SK-N-SH treated with all-trans-retinoic acid at 6 μM for 48 hours (cell line): ENCODE measurements around the gene CXCR5.

Experiments used
- ATAC-seq: fragments of 200-7000 bp; cut with Tn5 transposase; 3 replicates; pipeline ENCODE4 v1.9.1; 2020; ENCODE audit warnings: mild to moderate bottlenecking, moderate library complexity
- ARNTL ChIP-seq: fragments of 450-650 bp; formaldehyde crosslinking; IDR thresholded peaks from 2 replicates; pipeline ENCODE4 v1.5.0; 2020; ENCODE audit warnings: low read depth, mild to moderate bottlenecking, moderate library complexity, borderline replicate concordance
- BACH2 ChIP-seq: fragments of 250-450 bp; sonication (Bioruptor Pico); IDR thresholded peaks from 2 replicates; pipeline ENCODE4 v1.9.0; 2021; ENCODE audit warnings: mild to moderate bottlenecking, borderline replicate concordance
- CSDC2 ChIP-seq: fragments of 250-450 bp; sonication (Bioruptor Pico); IDR thresholded peaks from 2 replicates; pipeline ENCODE4 v1.5.0; 2020; ENCODE audit warnings: mild to moderate bottlenecking, moderate library complexity
- ESRRG ChIP-seq: fragments of 250-450 bp; sonication (Bioruptor Pico); IDR thresholded peaks from 2 replicates; pipeline ENCODE4 v1.6.1; 2021; ENCODE audit warnings: mild to moderate bottlenecking
- GLIS3 ChIP-seq: fragments of 250-450 bp; sonication (Bioruptor Pico); IDR thresholded peaks from 2 replicates; pipeline ENCODE4 v1.5.0; 2020; ENCODE audit warnings: mild to moderate bottlenecking, moderate library complexity
- ISL1 ChIP-seq: fragments of 250-450 bp; sonication (Bioruptor Pico); IDR thresholded peaks from 2 replicates; pipeline ENCODE4 v2.1.2; 2022; ENCODE audit warnings: mild to moderate bottlenecking, moderate library complexity
- OSR1 ChIP-seq: fragments of 250-450 bp; sonication (Bioruptor Pico); IDR thresholded peaks from 2 replicates; pipeline ENCODE4 v1.8.0; 2022; ENCODE audit warnings: moderate library complexity, mild to moderate bottlenecking, inconsistent platforms
- RARB ChIP-seq: fragments of 250-450 bp; sonication (Bioruptor Pico); IDR thresholded peaks from 2 replicates; pipeline ENCODE4 v1.8.0; 2021; ENCODE audit warnings: mild to moderate bottlenecking, moderate library complexity
- SNAI2 ChIP-seq: fragments of 250-450 bp; sonication (Bioruptor Pico); IDR thresholded peaks from 2 replicates; pipeline ENCODE4 v1.5.0; 2020; ENCODE audit warnings: mild to moderate bottlenecking, moderate library complexity
- TCF4 ChIP-seq: fragments of 250-450 bp; sonication (Bioruptor Pico); IDR thresholded peaks from 2 replicates; pipeline ENCODE4 v1.8.0; 2021; ENCODE audit warnings: mild to moderate bottlenecking, moderate library complexity, borderline replicate concordance
- ZC3H10 ChIP-seq: fragments of 250-450 bp; sonication (Bioruptor Pico); IDR thresholded peaks from 2 replicates; pipeline ENCODE4 v1.5.1; 2021; ENCODE audit warnings: mild to moderate bottlenecking, moderate library complexity
- ZNF565 ChIP-seq: fragments of 450-650 bp; formaldehyde crosslinking; conservative IDR thresholded peaks from 2 replicates; pipeline ENCODE4 v1.5.0; 2020; ENCODE audit warnings: low read depth, mild to moderate bottlenecking, moderate library complexity
- ZNF70 ChIP-seq: fragments of 450-650 bp; formaldehyde crosslinking; IDR thresholded peaks from 2 replicates; pipeline ENCODE4 v1.5.0; 2020; ENCODE audit warnings: mild to moderate bottlenecking, moderate library complexity
- ZNF8 ChIP-seq: fragments of 450-650 bp; formaldehyde crosslinking; IDR thresholded peaks from 2 replicates; pipeline ENCODE4 v1.5.0; 2020; ENCODE audit warnings: mild to moderate bottlenecking, moderate library complexity
- TF ChIP-seq, protein P1 (sequence below): fragments of 250-450 bp; sonication (Bioruptor Pico); IDR thresholded peaks from 2 replicates; pipeline ENCODE4 v1.5.1; 2021; ENCODE audit warnings: mild to moderate bottlenecking, moderate library complexity
- TF ChIP-seq, protein P2 (sequence below): fragments of 250-450 bp; sonication (Bioruptor Pico); IDR thresholded peaks from 2 replicates; pipeline ENCODE4 v1.5.1; 2020; ENCODE audit warnings: low read depth, mild to moderate bottlenecking, moderate library complexity
- TF ChIP-seq, protein P3 (sequence below): fragments of 250-450 bp; sonication (Bioruptor Pico); IDR thresholded peaks from 2 replicates; pipeline ENCODE4 v1.8.0; 2021; ENCODE audit warnings: low read depth, mild to moderate bottlenecking, moderate library complexity, borderline replicate concordance
- TF ChIP-seq, protein P4 (sequence below): fragments of 250-450 bp; sonication (Bioruptor Pico); IDR thresholded peaks from 2 replicates; pipeline ENCODE4 v1.5.0; 2020; ENCODE audit warnings: mild to moderate bottlenecking, moderate library complexity

The CXCR5 gene

DNA sequence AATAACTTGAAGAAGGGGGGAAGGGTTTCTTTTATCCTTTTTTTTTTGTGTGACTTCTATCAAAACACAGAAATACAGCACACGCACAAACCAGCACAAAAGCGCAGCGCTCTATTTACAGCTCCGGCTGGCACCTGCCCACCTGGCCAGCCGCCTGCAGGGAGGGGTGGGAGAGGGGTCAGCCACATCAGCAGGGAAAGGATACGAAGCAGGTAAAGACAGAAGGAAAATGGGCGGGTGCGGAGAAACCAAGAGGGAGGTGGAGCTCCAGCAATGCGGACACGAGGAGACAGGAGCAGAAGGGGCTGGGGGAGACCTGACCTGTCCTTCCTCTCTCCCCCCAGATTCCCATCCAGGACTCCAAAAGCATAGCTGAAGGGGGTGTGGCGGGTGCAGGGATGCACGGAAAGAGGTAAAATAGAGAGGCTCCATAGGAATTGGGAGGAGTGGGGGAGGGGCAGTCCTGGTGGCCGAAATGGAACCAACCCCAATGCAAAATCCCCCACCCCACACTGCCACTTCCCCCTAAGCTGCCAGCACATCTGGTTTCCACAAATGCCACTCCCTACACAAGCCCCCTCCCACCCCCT is 14.1 kb downstream of the CXCR5 start:
- TF ChIP-seq ZNF70 = no peak
- TF ChIP-seq RARB (CRISPR knock-in tag) = no peak
- TF ChIP-seq ESRRG (CRISPR knock-in tag) = no peak
- TF ChIP-seq GLIS3 (CRISPR knock-in tag) = no peak
- no peak for TF ChIP-seq OSR1 (CRISPR knock-in tag)
- TF ChIP-seq TCF4 (CRISPR knock-in tag) = no peak
- no peak for TF ChIP-seq ARNTL (CRISPR knock-in tag)
- no peak for TF ChIP-seq ZNF565 (CRISPR knock-in tag)
- TF ChIP-seq, protein P1, sequence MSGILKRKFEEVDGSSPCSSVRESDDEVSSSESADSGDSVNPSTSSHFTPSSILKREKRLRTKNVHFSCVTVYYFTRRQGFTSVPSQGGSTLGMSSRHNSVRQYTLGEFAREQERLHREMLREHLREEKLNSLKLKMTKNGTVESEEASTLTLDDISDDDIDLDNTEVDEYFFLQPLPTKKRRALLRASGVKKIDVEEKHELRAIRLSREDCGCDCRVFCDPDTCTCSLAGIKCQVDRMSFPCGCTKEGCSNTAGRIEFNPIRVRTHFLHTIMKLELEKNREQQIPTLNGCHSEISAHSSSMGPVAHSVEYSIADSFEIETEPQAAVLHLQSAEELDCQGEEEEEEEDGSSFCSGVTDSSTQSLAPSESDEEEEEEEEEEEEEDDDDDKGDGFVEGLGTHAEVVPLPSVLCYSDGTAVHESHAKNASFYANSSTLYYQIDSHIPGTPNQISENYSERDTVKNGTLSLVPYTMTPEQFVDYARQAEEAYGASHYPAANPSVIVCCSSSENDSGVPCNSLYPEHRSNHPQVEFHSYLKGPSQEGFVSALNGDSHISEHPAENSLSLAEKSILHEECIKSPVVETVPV (CRISPR knock-in tag) = no peak
- TF ChIP-seq SNAI2 = no peak
- TF ChIP-seq, protein P2, sequence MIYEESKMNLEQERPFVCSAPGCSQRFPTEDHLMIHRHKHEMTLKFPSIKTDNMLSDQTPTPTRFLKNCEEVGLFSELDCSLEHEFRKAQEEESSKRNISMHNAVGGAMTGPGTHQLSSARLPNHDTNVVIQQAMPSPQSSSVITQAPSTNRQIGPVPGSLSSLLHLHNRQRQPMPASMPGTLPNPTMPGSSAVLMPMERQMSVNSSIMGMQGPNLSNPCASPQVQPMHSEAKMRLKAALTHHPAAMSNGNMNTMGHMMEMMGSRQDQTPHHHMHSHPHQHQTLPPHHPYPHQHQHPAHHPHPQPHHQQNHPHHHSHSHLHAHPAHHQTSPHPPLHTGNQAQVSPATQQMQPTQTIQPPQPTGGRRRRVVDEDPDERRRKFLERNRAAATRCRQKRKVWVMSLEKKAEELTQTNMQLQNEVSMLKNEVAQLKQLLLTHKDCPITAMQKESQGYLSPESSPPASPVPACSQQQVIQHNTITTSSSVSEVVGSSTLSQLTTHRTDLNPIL = no peak
- TF ChIP-seq, protein P3, sequence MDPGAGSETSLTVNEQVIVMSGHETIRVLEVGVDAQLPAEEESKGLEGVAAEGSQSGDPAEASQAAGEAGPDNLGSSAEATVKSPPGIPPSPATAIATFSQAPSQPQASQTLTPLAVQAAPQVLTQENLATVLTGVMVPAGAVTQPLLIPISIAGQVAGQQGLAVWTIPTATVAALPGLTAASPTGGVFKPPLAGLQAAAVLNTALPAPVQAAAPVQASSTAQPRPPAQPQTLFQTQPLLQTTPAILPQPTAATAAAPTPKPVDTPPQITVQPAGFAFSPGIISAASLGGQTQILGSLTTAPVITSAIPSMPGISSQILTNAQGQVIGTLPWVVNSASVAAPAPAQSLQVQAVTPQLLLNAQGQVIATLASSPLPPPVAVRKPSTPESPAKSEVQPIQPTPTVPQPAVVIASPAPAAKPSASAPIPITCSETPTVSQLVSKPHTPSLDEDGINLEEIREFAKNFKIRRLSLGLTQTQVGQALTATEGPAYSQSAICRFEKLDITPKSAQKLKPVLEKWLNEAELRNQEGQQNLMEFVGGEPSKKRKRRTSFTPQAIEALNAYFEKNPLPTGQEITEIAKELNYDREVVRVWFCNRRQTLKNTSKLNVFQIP (CRISPR knock-in tag) = no peak
- TF ChIP-seq ZNF8 (CRISPR knock-in tag) = no peak
- ATAC-seq = no peak

DNA sequence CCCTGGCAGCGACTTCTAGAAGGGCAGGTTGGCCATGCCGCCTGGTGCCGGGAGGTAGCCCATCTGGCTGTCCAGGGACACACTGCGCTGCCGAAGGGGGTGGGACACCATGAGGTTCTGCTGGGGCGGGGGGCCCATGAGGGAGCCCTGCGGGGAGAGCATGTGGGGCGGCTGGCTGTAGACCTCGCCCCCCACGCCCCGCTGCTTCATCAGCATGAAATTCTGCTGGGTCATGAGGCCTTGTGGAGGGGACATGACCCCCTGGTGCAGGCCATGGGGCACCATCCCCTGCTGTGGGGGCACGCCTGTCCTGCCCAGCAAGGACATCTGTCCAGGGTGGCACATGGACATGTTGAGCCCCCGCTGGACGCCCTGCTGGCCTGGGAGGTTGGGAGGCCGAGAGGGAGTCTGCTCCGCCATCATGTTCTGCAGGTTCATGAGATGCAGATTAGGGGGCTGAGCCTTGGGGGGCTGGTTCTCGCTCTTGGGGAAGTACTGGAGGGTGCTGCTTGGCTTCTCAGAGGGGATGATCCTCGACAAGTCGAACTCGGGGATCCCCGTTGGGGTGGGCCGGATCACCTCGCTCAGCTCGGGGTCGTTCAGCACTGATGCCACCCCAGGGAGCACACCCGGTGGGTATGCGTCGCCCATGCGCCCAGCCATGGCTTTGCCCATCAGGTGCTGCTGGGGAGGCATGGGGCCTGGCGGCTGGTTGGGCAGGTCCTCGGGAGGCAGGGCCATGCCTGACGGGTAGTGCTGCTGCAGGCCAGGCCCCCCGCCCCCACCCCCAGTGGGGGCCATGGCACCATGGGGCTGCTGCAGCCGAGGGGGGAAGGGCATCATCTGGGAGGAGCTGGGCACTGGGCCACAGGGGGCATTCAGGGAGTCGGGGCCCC is 15.0 kb downstream of the CXCR5 start:
- TF ChIP-seq CSDC2 (no peak), BACH2 (no peak), ZNF70 (no peak), ISL1 (CRISPR knock-in tag) (no peak), ZC3H10 (no peak)
- TF ChIP-seq, protein P4, sequence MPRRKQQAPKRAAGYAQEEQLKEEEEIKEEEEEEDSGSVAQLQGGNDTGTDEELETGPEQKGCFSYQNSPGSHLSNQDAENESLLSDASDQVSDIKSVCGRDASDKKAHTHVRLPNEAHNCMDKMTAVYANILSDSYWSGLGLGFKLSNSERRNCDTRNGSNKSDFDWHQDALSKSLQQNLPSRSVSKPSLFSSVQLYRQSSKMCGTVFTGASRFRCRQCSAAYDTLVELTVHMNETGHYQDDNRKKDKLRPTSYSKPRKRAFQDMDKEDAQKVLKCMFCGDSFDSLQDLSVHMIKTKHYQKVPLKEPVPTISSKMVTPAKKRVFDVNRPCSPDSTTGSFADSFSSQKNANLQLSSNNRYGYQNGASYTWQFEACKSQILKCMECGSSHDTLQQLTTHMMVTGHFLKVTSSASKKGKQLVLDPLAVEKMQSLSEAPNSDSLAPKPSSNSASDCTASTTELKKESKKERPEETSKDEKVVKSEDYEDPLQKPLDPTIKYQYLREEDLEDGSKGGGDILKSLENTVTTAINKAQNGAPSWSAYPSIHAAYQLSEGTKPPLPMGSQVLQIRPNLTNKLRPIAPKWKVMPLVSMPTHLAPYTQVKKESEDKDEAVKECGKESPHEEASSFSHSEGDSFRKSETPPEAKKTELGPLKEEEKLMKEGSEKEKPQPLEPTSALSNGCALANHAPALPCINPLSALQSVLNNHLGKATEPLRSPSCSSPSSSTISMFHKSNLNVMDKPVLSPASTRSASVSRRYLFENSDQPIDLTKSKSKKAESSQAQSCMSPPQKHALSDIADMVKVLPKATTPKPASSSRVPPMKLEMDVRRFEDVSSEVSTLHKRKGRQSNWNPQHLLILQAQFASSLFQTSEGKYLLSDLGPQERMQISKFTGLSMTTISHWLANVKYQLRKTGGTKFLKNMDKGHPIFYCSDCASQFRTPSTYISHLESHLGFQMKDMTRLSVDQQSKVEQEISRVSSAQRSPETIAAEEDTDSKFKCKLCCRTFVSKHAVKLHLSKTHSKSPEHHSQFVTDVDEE (CRISPR knock-in tag) = no peak
- no peak for ATAC-seq

DNA sequence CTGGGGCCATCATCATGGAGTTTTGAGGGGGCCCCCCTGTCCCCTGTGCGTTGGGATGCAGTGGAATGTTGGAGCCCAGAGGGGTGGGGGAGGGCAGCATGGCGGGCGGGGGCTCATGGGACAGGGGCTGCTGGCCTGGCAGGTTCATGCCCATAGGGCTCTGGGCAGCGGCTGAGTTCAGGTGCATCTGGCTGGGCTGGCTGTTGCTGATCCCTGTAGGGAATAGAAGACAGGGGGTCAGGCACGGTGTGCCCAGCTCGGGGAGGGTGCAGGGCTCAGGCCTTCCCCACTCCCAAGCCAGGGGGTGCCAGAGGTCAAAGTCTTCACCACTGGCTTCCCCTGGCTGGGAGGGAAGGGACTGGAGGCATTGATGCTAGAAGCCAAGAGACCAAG is 15.6 kb downstream of the CXCR5 start:
- TF ChIP-seq SNAI2 (no peak), ZNF565 (CRISPR knock-in tag) (no peak), ZC3H10 (no peak), ZNF70 (no peak)
- TF ChIP-seq, protein P4 (CRISPR knock-in tag) = no peak
- ATAC-seq = no peak
